Gastroesophageal sphincter (tissue), 4 donors: Measurements from ENCODE around the gene MAN2A1. TPM values are rescaled to one million over a fixed set of nuclear protein-coding genes. Genes with fewer than 3 reads are reported as not detected.

ENCODE experiments used
- ATAC-seq: fragments of 150-250 bp; one replicate; pipeline ENCODE4 v1.9.1; 2016; ENCODE audit warnings: mild to moderate bottlenecking, moderate library complexity
- H3K27ac ChIP-seq, 4 donors: fragments of 200-600 bp; sonication (generic) in 3 of 4; 1 replicate in 3 of 4; 2 replicates in 1 of 4; pipeline ENCODE4 v1.5.1; 2016 to 2019
- H3K27me3 ChIP-seq: fragments of 200-600 bp; sonication (generic); one replicate; pipeline ENCODE4 v1.5.1; 2019
- H3K36me3 ChIP-seq, 2 donors: fragments of 200-600 bp; sonication (generic); one replicate each; pipeline ENCODE4 v1.5.1; 2019; ENCODE audit warnings: control low read depth in 1 of 2
- H3K4me1 ChIP-seq, 3 donors: fragments of 200-600 bp; sonication (generic); 1 replicate in 2 of 3; 2 replicates in 1 of 3; pipeline ENCODE4 v1.5.1; 2016 to 2019; ENCODE audit warnings: control low read depth in 2 of 3
- H3K4me3 ChIP-seq, 2 donors: fragments of 200-600 bp; sonication (generic); one replicate each; pipeline ENCODE4 v1.5.1; 2019; ENCODE audit warnings: mild to moderate bottlenecking in 1 of 2, moderate library complexity in 1 of 2
- H3K9me3 ChIP-seq, 3 donors: fragments of 200-600 bp; sonication (generic); one replicate each; pipeline ENCODE4 v1.5.1; 2017 to 2019; ENCODE audit warnings: control low read depth in 2 of 3
- EP300 ChIP-seq: sonication (generic); formaldehyde crosslinking; IDR thresholded peaks from one replicate; pipeline ENCODE4 v1.6.1; 2017; ENCODE audit warnings: antibody characterized with exemption, mild to moderate bottlenecking
- POLR2A ChIP-seq, 2 donors: fragments of 450-650 bp; IDR thresholded peaks; one replicate each; pipeline ENCODE4 v1.6.1; 2017; ENCODE audit warnings: antibody characterized with exemption in 2 of 2, mild to moderate bottlenecking in 2 of 2, moderate library complexity in 1 of 2
- POLR2AphosphoS5 ChIP-seq: sonication (generic); formaldehyde crosslinking; IDR thresholded peaks from one replicate; pipeline ENCODE4 v1.6.1; 2017; ENCODE audit warnings: antibody characterized with exemption
- WGBS, 2 donors: methylation state at CpG; one replicate each; pipeline ENCODE4 v1.1.5; 2018; ENCODE audit warnings: low coverage in 1 of 2; 5-methylcytosine and 5-hydroxymethylcytosine counted together
- total RNA-seq, 4 donors: library from RNA; depleted of rRNA; stranded (reverse); fragments of >200 nt; gene quantifications; one replicate each; pipeline ENCODE4 v1.1.0, GENCODE V29; 2016
- TF ChIP-seq, protein P1 (sequence below), 4 experiments: fragments of 200-600 bp in 2 of 4; fragments of 450-650 bp in 2 of 4; sonication (generic) in 1 of 4; IDR thresholded peaks; one replicate each; pipeline ENCODE4 v1.5.1; 2017 to 2019; ENCODE audit warnings: antibody characterized with exemption in 4 of 4, mild to moderate bottlenecking in 2 of 4, moderate library complexity in 2 of 4

MAN2A1 gene
- total RNA-seq, 4 donors from 2014 or later = 19.6 to 55.6 (median 34.1) TPM

DNA sequence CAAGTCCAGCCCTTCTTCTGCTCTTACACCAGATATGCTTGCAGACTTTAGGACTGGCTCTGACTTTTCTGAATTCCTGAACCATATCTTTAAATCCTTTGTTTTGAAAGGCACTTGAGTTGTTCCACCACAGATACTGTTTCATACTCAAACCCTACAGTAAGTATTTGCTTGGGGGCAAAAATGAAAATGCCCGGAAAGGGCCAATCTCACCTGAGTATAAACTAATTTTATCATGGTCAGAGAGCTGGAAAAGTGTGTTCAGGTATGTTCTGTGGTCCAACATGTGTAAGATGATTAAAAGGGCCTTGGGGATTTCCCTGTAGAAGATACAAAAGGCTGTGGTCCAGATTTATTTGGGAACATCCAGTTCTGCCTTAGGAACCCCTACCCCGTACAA is 225.2 kb downstream of the MAN2A1 start:
- H3K27ac ChIP-seq = no peak overlapping the region
- no peaks in the 10 kb centered on the region for H3K9me3 ChIP-seq
- H3K36me3 ChIP-seq = no peaks in the 10 kb centered on the region
- 100% methylated on average over 1 to 2 of the region's 2 CpGs for WGBS, 2 donors
- H3K4me3 ChIP-seq = no peak overlapping the region
- no peak for TF ChIP-seq EP300
- no peak for TF ChIP-seq POLR2A (IDR thresholded peaks at IDR 0.05)
- TF ChIP-seq, protein P1, sequence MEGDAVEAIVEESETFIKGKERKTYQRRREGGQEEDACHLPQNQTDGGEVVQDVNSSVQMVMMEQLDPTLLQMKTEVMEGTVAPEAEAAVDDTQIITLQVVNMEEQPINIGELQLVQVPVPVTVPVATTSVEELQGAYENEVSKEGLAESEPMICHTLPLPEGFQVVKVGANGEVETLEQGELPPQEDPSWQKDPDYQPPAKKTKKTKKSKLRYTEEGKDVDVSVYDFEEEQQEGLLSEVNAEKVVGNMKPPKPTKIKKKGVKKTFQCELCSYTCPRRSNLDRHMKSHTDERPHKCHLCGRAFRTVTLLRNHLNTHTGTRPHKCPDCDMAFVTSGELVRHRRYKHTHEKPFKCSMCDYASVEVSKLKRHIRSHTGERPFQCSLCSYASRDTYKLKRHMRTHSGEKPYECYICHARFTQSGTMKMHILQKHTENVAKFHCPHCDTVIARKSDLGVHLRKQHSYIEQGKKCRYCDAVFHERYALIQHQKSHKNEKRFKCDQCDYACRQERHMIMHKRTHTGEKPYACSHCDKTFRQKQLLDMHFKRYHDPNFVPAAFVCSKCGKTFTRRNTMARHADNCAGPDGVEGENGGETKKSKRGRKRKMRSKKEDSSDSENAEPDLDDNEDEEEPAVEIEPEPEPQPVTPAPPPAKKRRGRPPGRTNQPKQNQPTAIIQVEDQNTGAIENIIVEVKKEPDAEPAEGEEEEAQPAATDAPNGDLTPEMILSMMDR (IDR thresholded peaks at IDR 0.05) = no peak
- no peak for ATAC-seq
- no peaks in the 10 kb centered on the region for H3K4me1 ChIP-seq
- H3K27me3 ChIP-seq = no peaks in the 10 kb centered on the region

DNA sequence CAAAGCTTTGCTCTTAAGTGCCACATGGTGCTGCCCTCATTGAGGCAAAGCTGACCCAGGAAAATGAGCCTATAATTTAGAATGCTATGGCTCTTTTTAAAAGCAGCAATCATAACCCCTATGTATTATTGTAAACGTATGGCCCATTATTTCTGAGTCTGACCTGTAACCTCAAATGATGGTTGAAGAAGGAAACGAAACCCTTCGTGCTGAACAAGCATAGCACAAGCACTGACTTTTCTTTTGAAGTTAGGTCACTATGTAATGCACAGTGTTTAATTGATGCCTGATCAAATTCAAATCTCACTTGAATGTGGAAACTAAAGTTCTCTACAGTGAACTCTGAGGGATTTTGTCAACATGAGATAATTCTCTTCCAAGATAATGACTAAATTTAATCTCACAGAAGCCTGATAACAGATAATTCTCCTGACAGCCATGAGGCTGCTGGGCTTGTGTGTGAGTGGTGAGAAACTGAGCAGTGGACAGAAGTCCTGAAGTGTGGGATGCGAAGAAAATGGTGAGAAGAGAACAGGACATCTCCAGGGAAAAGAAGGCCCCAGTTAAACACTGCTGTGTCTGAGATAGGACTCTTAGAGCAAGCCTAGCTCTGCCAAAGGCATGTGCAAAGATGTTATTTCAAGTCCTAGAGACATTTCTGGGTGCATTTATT is 226.9 kb downstream of the MAN2A1 start:
- no peaks in the 10 kb centered on the region for H3K27me3 ChIP-seq
- no peak overlapping the region for H3K27ac ChIP-seq
- H3K9me3 ChIP-seq = no peaks in the 10 kb centered on the region
- TF ChIP-seq EP300 (no peak), POLR2AphosphoS5 (no peak), POLR2A (IDR thresholded peaks at IDR 0.05) (no peak)
- TF ChIP-seq, protein P1 (IDR thresholded peaks at IDR 0.05) = no peak
- H3K4me1 ChIP-seq = peaks cover 0 to 6% (median 0%) of the 10 kb centered on the region in 3 donors
- WGBS, 2 donors = 87 to 93% methylated on average over 3 to 4 of the region's 4 CpGs
- no peak for ATAC-seq
- no peaks in the 10 kb centered on the region for H3K36me3 ChIP-seq
- no peak overlapping the region for H3K4me3 ChIP-seq
